Right ventricle myocardium superior (tissue), 1 donor: ENCODE results near the gene DDX60. TPM values are rescaled to one million over a fixed set of nuclear protein-coding genes. Genes with fewer than 3 reads are reported as not detected.
A peak's percentile ranks its signal among the peaks of the same experiment; 100 is the strongest.
"Not testable (repeated sequence)": the region's sequence is repeated elsewhere in the genome, so short reads cannot be mapped to it uniquely, and the experiment has no call there.

Experiments
- ATAC-seq: fragments of 200-7000 bp; cut with Tn5 transposase; one replicate; pipeline ENCODE4 v1.9.1; 2020; ENCODE audit warnings: mild to moderate bottlenecking; ENCODE audit not compliant: poor library complexity
- DNase-seq: peaks from one replicate; pipeline ENCODE4 v3.0.0-alpha.2; 2020
- intact Hi-C: fragments of 100-400 bp; cut with DNase I; formaldehyde crosslinking; loops from one replicate; pipeline ENCODE4 v1.11.2; 2022
- total RNA-seq: library from RNA; stranded (reverse); fragmentation: NEBNext Ultra II Directional; extraction: Animal tissue kit (Norgen Biotek cat#: 25700); gene quantifications from one replicate; pipeline ENCODE4 v1.2.1, GENCODE V29; 2021
- donor health status: DM: no; HTN: yes; CAD: no; lungs with severe emphysema.

DDX60 gene
- total RNA-seq, 1 donor from 2014 or later, result 4.4 TPM

- no peak for ATAC-seq
- DNase-seq, result no peak
- intact Hi-C loops, result no loop called here
Measured at GRCh38 chr4:168308912-168309311, 9.6 kb downstream of the DDX60 start.

GRCh38 chr4:168306476-168306875 lies 12.1 kb downstream of the DDX60 start:
- DNase-seq (no peak), ATAC-seq (no peak)
- intact Hi-C loops, result no loop called here

- ATAC-seq (no peak), DNase-seq (no peak)
- intact Hi-C loops, result no loop called here
Measured at GRCh38 chr4:168304744-168305459, 13.7 kb downstream of the DDX60 start.

- ATAC-seq, intact Hi-C loops, DNase-seq: not testable (repeated sequence)
Measured at GRCh38 chr4:168303430-168303829, 15.1 kb downstream of the DDX60 start.

- ATAC-seq, result no peak
- intact Hi-C loops, result no loop called here
Measured at GRCh38 chr4:168293386-168293975, 25.1 kb downstream of the DDX60 start.

GRCh38 chr4:168291242-168291641 lies 27.3 kb downstream of the DDX60 start:
- DNase-seq (no peak), ATAC-seq (no peak)
- intact Hi-C loops, result no loop called here

More at GRCh38 chr4:168293386-168293975, 25.1 kb downstream of the DDX60 start:
- no peak for DNase-seq

- ATAC-seq, DNase-seq, intact Hi-C loops: not testable (repeated sequence)
Measured at GRCh38 chr4:168285850-168286249, 32.7 kb downstream of the DDX60 start.

- ATAC-seq, result no peak
- intact Hi-C loops, result no loop called here
- no peak for DNase-seq
Measured at GRCh38 chr4:168279556-168279955, 39.0 kb downstream of the DDX60 start.

- ATAC-seq (no peak), DNase-seq (no peak)
- intact Hi-C loops, result no loop called here
Measured at GRCh38 chr4:168275836-168276235, 42.7 kb downstream of the DDX60 start.

- intact Hi-C loops, result no loop called here
- DNase-seq (no peak), ATAC-seq (no peak)
Measured at GRCh38 chr4:168274871-168275270, 43.7 kb downstream of the DDX60 start.

GRCh38 chr4:168273838-168274237 lies 44.7 kb downstream of the DDX60 start:
- intact Hi-C loops, result no loop called here
- ATAC-seq (no peak), DNase-seq (no peak)

GRCh38 chr4:168272488-168272887 lies 46.1 kb downstream of the DDX60 start:
- DNase-seq (no peak), ATAC-seq (no peak)
- intact Hi-C loops, result no loop called here

GRCh38 chr4:168269896-168270295 lies 48.7 kb downstream of the DDX60 start:
- no peak for DNase-seq
- peak; percentile 55 for ATAC-seq
- intact Hi-C loops, result no loop called here

GRCh38 chr4:168265327-168265726 lies 53.2 kb downstream of the DDX60 start:
- intact Hi-C loops, result no loop called here
- DNase-seq (no peak), ATAC-seq (peak; percentile 80)

GRCh38 chr4:168264903-168265302 lies 53.6 kb downstream of the DDX60 start:
- DNase-seq, result no peak
- intact Hi-C loops, result no loop called here
- ATAC-seq, result peak; percentile 94

GRCh38 chr4:168263039-168263438 lies 55.5 kb downstream of the DDX60 start:
- DNase-seq (no peak), ATAC-seq (no peak)
- intact Hi-C loops, result no loop called here

- intact Hi-C loops, result no loop called here
- ATAC-seq, result no peak
Measured at GRCh38 chr4:168259096-168259495, 59.5 kb downstream of the DDX60 start.

GRCh38 chr4:168257768-168258167 lies 60.8 kb downstream of the DDX60 start:
- DNase-seq (no peak), ATAC-seq (peak; percentile 89)
- intact Hi-C loops, result no loop called here

More at GRCh38 chr4:168259096-168259495, 59.5 kb downstream of the DDX60 start:
- DNase-seq, result no peak

GRCh38 chr4:168248176-168248710 lies 70.3 kb downstream of the DDX60 start:
- intact Hi-C loops, result no loop called here
- DNase-seq (no peak), ATAC-seq (no peak)

- ATAC-seq (no peak), DNase-seq (no peak)
- intact Hi-C loops, result no loop called here
Measured at GRCh38 chr4:168247603-168248002, 70.9 kb downstream of the DDX60 start.
